EH (cell line): ENCODE data around the gene CEP250.

ENCODE experiments used
- DNase-seq: peaks from one replicate; pipeline ENCODE4 v3.0.0-alpha.2; 2015; ENCODE audit warnings: low read depth

Gene CEP250

GRCh38 chr20:35561268-35561667, 105.9 kb downstream of the CEP250 start:
- peak; percentile 75 for DNase-seq

- no peak for DNase-seq
Measured at GRCh38 chr20:35561671-35562070, 106.3 kb downstream of the CEP250 start.

GRCh38 chr20:35562541-35563110, 107.2 kb downstream of the CEP250 start:
- no peak for DNase-seq

- no peak for DNase-seq
Measured at GRCh38 chr20:35563834-35564233, 108.4 kb downstream of the CEP250 start.

- DNase-seq: no peak
Measured at GRCh38 chr20:35564905-35565304, 109.5 kb downstream of the CEP250 start.

- DNase-seq: no peak
Measured at GRCh38 chr20:35568645-35569044, 113.2 kb downstream of the CEP250 start.
